K562 (cell line): ENCODE measurements around the gene VPS13D. TPM values are rescaled to one million over a fixed set of nuclear protein-coding genes. Genes with fewer than 3 reads are reported as not detected.

Experiments used
- C11orf30 ChIP-seq: fragments of 450-650 bp; IDR thresholded peaks from 2 replicates; pipeline ENCODE4 v1.6.1; 2016; ENCODE audit warnings: low read depth, mild to moderate bottlenecking
- DACH1 ChIP-seq: fragments of 450-650 bp; IDR thresholded peaks from 2 replicates; pipeline ENCODE4 v1.6.1; 2018; ENCODE audit not compliant: partially characterized antibody
- GTF2E2 ChIP-seq: fragments of 200-800 bp; sonication (Bioruptor generic); IDR thresholded peaks from 2 replicates; pipeline ENCODE4 v1.6.1; 2016; ENCODE audit warnings: missing genetic modification characterization, missing compliant biosample characterization
- HDAC3 ChIP-seq: fragments of 450-650 bp; IDR thresholded peaks from 2 replicates; pipeline ENCODE4 v1.6.1; 2018; ENCODE audit warnings: borderline replicate concordance, mild to moderate bottlenecking, moderate library complexity; ENCODE audit not compliant: partially characterized antibody
- IRF2 ChIP-seq: sonication (generic); formaldehyde crosslinking; IDR thresholded peaks from 2 replicates; pipeline ENCODE4 v1.8.1; 2022; ENCODE audit warnings: mild to moderate bottlenecking, missing genetic modification reagents
- PCBP2 ChIP-seq: fragments of 200-400 bp; formaldehyde crosslinking; IDR thresholded peaks from 2 replicates; pipeline ENCODE4 v1.6.1; 2018; ENCODE audit warnings: low read length, low read depth, mild to moderate bottlenecking, moderate library complexity; ENCODE audit not compliant: poor library complexity, severe bottlenecking
- RBFOX2 ChIP-seq: fragments of 200-400 bp; formaldehyde crosslinking; IDR thresholded peaks from 2 replicates; pipeline ENCODE4 v1.6.1; 2017; ENCODE audit warnings: low read depth, mild to moderate bottlenecking, low read length, moderate library complexity
- RBM34 ChIP-seq: fragments of 200-400 bp; formaldehyde crosslinking; IDR thresholded peaks from 2 replicates; pipeline ENCODE4 v1.6.1; 2018; ENCODE audit warnings: low read length, borderline replicate concordance; ENCODE audit not compliant: insufficient read depth
- SIRT6 ChIP-seq: IDR thresholded peaks from one replicate; pipeline ENCODE4 v1.6.1; 2012; ENCODE audit warnings: low read depth, mild to moderate bottlenecking, control low read depth, inconsistent platforms, low read length, moderate library complexity
- SP1 ChIP-seq: sonication (generic); formaldehyde crosslinking; IDR thresholded peaks from 2 replicates; pipeline ENCODE4 v1.8.1; 2022; ENCODE audit warnings: mild to moderate bottlenecking, missing genetic modification reagents
- SREBF2 ChIP-seq: sonication (generic); formaldehyde crosslinking; IDR thresholded peaks from 2 replicates; pipeline ENCODE4 v1.4.0; 2020; ENCODE audit warnings: mild to moderate bottlenecking, missing genetic modification reagents
- TBL1XR1 ChIP-seq, 2 experiments: IDR thresholded peaks; 2 replicates each; pipeline ENCODE4 v1.6.1; 2012; ENCODE audit warnings: improper control_type of control experiment in 2 of 2, low read length in 2 of 2, mild to moderate bottlenecking in 1 of 2
- TSC22D4 ChIP-seq: fragments of 450-650 bp; IDR thresholded peaks from 2 replicates; pipeline ENCODE4 v1.6.1; 2016; ENCODE audit warnings: missing genetic modification characterization, missing biosample characterization, control low read depth
- ZC3H4 ChIP-seq: sonication (generic); formaldehyde crosslinking; IDR thresholded peaks from 2 replicates; pipeline ENCODE4 v1.9.0; 2021; ENCODE audit warnings: missing genetic modification reagents, borderline replicate concordance
- ZNF12 ChIP-seq: sonication (generic); formaldehyde crosslinking; IDR thresholded peaks from 2 replicates; pipeline ENCODE4 v1.4.0; 2020; ENCODE audit warnings: mild to moderate bottlenecking, missing genetic modification reagents
- ZNF282 ChIP-seq: sonication (generic); formaldehyde crosslinking; IDR thresholded peaks from 2 replicates; pipeline ENCODE4 v1.8.1; 2023; ENCODE audit warnings: missing genetic modification reagents
- ZNF41 ChIP-seq: fragments of 250-450 bp; sonication (Bioruptor Pico); conservative IDR thresholded peaks from 2 replicates; pipeline ENCODE4 v1.4.0; 2020; ENCODE audit warnings: mild to moderate bottlenecking
- ZNF699 ChIP-seq: fragments of 250-450 bp; sonication (Bioruptor Pico); IDR thresholded peaks from 2 replicates; pipeline ENCODE4 v1.8.0; 2021; ENCODE audit warnings: mild to moderate bottlenecking, moderate library complexity; ENCODE audit not compliant: insufficient replicate concordance
- polyA plus RNA-seq, 8 experiments: library from polyadenylated mRNA; depleted of rRNA in 4 of 8; stranded (reverse) in 5 of 8; unstranded in 3 of 8; fragments of >200 nt; fragmentation: Nextera tagmentation in 2 of 8; fragmentation: Illumina TruSeq in 1 of 8; extraction: Ambion mirVana in 2 of 8; extraction: Trizol in 1 of 8; gene quantifications; 2 replicates each; pipeline versions ENCODE4 v1.2.1 to v1.2.3, GENCODE V29; 2011 to 2014; ENCODE audit warnings: inconsistent platforms in 1 of 8, missing spikeins in 1 of 8
- total RNA-seq, 7 experiments: library from RNA; depleted of rRNA in 6 of 7; stranded (reverse); fragments of >200 nt in 6 of 7; fragmentation: Illumina TruSeq in 2 of 7; extraction: Trizol in 2 of 7; gene quantifications; 2 replicates each; pipeline versions ENCODE4 v1.2.1 to v1.2.3, GENCODE V29; 2011 to 2021; ENCODE audit warnings: low replicate concordance in 1 of 7
- TF ChIP-seq, protein P1 (sequence below): fragments of 450-650 bp; IDR thresholded peaks from 2 replicates; pipeline ENCODE4 v1.6.1; 2017; ENCODE audit warnings: mild to moderate bottlenecking, moderate library complexity
- TF ChIP-seq, protein P2 (sequence below): sonication (generic); formaldehyde crosslinking; IDR thresholded peaks from 2 replicates; pipeline ENCODE4 v1.8.1; 2023; ENCODE audit warnings: mild to moderate bottlenecking, missing genetic modification reagents
- TF ChIP-seq, protein P3 (sequence below), 2 experiments: fragments of 200-800 bp in 1 of 2; sonication (Bioruptor generic) in 1 of 2; sonication (generic) in 1 of 2; formaldehyde crosslinking in 1 of 2; IDR thresholded peaks in 1 of 2; conservative IDR thresholded peaks in 1 of 2; 2 replicates each; pipeline versions ENCODE4 v1.5.0 to v1.6.1; 2016 to 2020; ENCODE audit warnings: missing compliant biosample characterization in 1 of 2, missing genetic modification characterization in 1 of 2, missing genetic modification reagents in 1 of 2
- TF ChIP-seq, protein P4 (sequence below): fragments of 250-450 bp; sonication (Bioruptor Pico); IDR thresholded peaks from 2 replicates; pipeline ENCODE4 v1.8.0; 2022; ENCODE audit warnings: inconsistent platforms

Gene VPS13D
- total and polyA plus RNA-seq, 9 of the 15 experiments (the other 6 are each of a cell fraction or from before 2014, with no cell fraction given): 6.1 to 51.5 (median 38.5) TPM

DNA sequence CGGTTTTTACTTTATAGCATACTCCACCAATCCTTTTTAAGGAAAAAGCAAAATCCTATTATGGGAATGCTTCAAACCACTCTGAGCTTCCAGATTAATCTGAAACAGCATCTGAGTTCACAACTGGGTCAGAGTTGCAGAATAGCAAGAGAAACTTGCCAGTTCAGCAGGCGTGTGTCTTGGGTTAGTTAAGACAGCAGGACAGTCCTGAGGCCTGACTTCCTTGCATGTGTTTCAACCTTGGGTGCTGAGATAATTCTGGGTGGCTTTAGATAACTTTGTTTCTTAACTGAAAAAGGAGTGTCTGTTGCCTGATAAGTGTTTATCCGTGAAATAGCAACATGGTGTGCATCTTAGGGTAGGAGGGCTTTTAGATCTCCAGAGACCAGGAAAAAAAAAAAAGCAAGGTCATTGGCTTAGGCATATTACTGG, 218.9 kb downstream of the VPS13D start (continued):
- TF ChIP-seq, protein P1, sequence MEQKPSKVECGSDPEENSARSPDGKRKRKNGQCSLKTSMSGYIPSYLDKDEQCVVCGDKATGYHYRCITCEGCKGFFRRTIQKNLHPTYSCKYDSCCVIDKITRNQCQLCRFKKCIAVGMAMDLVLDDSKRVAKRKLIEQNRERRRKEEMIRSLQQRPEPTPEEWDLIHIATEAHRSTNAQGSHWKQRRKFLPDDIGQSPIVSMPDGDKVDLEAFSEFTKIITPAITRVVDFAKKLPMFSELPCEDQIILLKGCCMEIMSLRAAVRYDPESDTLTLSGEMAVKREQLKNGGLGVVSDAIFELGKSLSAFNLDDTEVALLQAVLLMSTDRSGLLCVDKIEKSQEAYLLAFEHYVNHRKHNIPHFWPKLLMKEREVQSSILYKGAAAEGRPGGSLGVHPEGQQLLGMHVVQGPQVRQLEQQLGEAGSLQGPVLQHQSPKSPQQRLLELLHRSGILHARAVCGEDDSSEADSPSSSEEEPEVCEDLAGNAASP: no peak
- peak; percentile 98 to 100 for TF ChIP-seq TBL1XR1 (IDR thresholded peaks at IDR 0.05; ENCODE audit: low read length in 2 of 2)
- TF ChIP-seq SP1 (CRISPR knock-in tag): 0 out of 2 replicates have a peak, but pooled peaks have one; percentile 34
- 0 out of 2 replicates have a peak, but pooled peaks have one; percentile 4 for TF ChIP-seq RBFOX2
- TF ChIP-seq ZNF699 (CRISPR knock-in tag): no peak
- no peak for TF ChIP-seq SREBF2 (CRISPR knock-in tag)
- TF ChIP-seq IRF2 (CRISPR knock-in tag): no peak
- TF ChIP-seq, protein P2, sequence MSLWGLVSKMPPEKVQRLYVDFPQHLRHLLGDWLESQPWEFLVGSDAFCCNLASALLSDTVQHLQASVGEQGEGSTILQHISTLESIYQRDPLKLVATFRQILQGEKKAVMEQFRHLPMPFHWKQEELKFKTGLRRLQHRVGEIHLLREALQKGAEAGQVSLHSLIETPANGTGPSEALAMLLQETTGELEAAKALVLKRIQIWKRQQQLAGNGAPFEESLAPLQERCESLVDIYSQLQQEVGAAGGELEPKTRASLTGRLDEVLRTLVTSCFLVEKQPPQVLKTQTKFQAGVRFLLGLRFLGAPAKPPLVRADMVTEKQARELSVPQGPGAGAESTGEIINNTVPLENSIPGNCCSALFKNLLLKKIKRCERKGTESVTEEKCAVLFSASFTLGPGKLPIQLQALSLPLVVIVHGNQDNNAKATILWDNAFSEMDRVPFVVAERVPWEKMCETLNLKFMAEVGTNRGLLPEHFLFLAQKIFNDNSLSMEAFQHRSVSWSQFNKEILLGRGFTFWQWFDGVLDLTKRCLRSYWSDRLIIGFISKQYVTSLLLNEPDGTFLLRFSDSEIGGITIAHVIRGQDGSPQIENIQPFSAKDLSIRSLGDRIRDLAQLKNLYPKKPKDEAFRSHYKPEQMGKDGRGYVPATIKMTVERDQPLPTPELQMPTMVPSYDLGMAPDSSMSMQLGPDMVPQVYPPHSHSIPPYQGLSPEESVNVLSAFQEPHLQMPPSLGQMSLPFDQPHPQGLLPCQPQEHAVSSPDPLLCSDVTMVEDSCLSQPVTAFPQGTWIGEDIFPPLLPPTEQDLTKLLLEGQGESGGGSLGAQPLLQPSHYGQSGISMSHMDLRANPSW (CRISPR knock-in tag): 0 out of 2 replicates have a peak, but pooled peaks have one; percentile 8
- peak; percentile 50; the same call in 1 of the 2 replicates for TF ChIP-seq ZNF41
- TF ChIP-seq GTF2E2 (tag): no peak
- TF ChIP-seq RBM34: no peak
- peak; percentile 99 for TF ChIP-seq HDAC3
- TF ChIP-seq SIRT6: no peak
- no peak for TF ChIP-seq ZNF282 (CRISPR knock-in tag)
- TF ChIP-seq TSC22D4 (tag): no peak
- TF ChIP-seq, protein P3, sequence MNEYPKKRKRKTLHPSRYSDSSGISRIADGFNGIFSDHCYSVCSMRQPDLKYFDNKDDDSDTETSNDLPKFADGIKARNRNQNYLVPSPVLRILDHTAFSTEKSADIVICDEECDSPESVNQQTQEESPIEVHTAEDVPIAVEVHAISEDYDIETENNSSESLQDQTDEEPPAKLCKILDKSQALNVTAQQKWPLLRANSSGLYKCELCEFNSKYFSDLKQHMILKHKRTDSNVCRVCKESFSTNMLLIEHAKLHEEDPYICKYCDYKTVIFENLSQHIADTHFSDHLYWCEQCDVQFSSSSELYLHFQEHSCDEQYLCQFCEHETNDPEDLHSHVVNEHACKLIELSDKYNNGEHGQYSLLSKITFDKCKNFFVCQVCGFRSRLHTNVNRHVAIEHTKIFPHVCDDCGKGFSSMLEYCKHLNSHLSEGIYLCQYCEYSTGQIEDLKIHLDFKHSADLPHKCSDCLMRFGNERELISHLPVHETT (CRISPR knock-in tag; conservative IDR thresholded peaks at IDR 0.05 in 1 of 2, IDR thresholded peaks at IDR 0.05 in 1 of 2): peak in 1 of 2 experiments; percentile 93; a peak in 2 of 4 replicates
- TF ChIP-seq DACH1: peak; percentile 69
- TF ChIP-seq ZNF12 (CRISPR knock-in tag): no peak
- TF ChIP-seq C11orf30: peak; percentile 90
- no peak for TF ChIP-seq ZC3H4 (CRISPR knock-in tag)
- no peak for TF ChIP-seq PCBP2
- TF ChIP-seq, protein P4, sequence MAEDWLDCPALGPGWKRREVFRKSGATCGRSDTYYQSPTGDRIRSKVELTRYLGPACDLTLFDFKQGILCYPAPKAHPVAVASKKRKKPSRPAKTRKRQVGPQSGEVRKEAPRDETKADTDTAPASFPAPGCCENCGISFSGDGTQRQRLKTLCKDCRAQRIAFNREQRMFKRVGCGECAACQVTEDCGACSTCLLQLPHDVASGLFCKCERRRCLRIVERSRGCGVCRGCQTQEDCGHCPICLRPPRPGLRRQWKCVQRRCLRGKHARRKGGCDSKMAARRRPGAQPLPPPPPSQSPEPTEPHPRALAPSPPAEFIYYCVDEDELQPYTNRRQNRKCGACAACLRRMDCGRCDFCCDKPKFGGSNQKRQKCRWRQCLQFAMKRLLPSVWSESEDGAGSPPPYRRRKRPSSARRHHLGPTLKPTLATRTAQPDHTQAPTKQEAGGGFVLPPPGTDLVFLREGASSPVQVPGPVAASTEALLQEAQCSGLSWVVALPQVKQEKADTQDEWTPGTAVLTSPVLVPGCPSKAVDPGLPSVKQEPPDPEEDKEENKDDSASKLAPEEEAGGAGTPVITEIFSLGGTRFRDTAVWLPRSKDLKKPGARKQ: no peak
